PC-3 (cell line): Measurements from ENCODE around the gene GPC5. TPM values are rescaled to one million over a fixed set of nuclear protein-coding genes. Genes with fewer than 3 reads are reported as not detected.

Experiments used
- ATAC-seq: fragments of 200-7000 bp; cut with Tn5 transposase; 2 replicates; pipeline ENCODE4 v1.9.1; 2020; ENCODE audit warnings: mild to moderate bottlenecking, moderate library complexity
- BruUV-seq: library from RNA; stranded (reverse); fragments of 400-500 nt; replicated peaks from 2 replicates; lab custom pipeline; 2021; lab: Mats Ljungman, UMichigan
- CTCF ChIA-PET: fragments of 300-600 bp; sonication (Branson Sonifier 250); formaldehyde crosslinking; loops from one replicate; lab custom pipeline; 2022; ENCODE audit warnings: antibody characterized with exemption; lab: Charles Lee
- POLR2A ChIA-PET: fragments of 300-600 bp; sonication (Branson Sonifier 250); formaldehyde crosslinking; loops from one replicate; lab custom pipeline; 2022; ENCODE audit warnings: antibody characterized with exemption; ENCODE audit not compliant: unreplicated experiment; lab: Charles Lee
- DNase-seq: peaks from one replicate; pipeline ENCODE4 v3.0.0-alpha.2; 2015
- H2AFZ ChIP-seq: fragments of 300-600 bp; sonication (generic); 2 replicates; pipeline ENCODE4 v1.6.0; 2016; ENCODE audit warnings: antibody characterized with exemption, low read length
- H3F3A ChIP-seq: fragments of 300-600 bp; sonication (generic); one replicate; pipeline ENCODE4 v1.6.0; 2017; ENCODE audit warnings: antibody characterized with exemption, low read length, control low read depth, mild to moderate bottlenecking; ENCODE audit not compliant: unreplicated experiment
- H3K27ac ChIP-seq: fragments of 300-600 bp; sonication (generic); 2 replicates; pipeline ENCODE4 v1.5.1; 2016; ENCODE audit warnings: mild to moderate bottlenecking, low read length
- H3K27me3 ChIP-seq: fragments of 300-600 bp; sonication (generic); 2 replicates; pipeline ENCODE4 v1.6.1; 2016; ENCODE audit warnings: low read length, mixed read lengths
- H3K36me3 ChIP-seq: fragments of 300-600 bp; sonication (generic); 2 replicates; pipeline ENCODE4 v1.6.1; 2016; ENCODE audit warnings: low read depth, mixed run types, low read length, mixed read lengths
- H3K4me1 ChIP-seq: fragments of 300-600 bp; sonication (generic); 2 replicates; pipeline ENCODE4 v1.5.1; 2016; ENCODE audit warnings: low read length; ENCODE audit not compliant: insufficient read depth
- H3K4me2 ChIP-seq: fragments of 300-600 bp; sonication (generic); 2 replicates; pipeline ENCODE4 v1.6.0; 2016; ENCODE audit warnings: low read length
- H3K4me3 ChIP-seq: fragments of 300-600 bp; sonication (generic); 2 replicates; pipeline ENCODE4 v1.5.1; 2016; ENCODE audit warnings: mild to moderate bottlenecking, low read length, mixed read lengths
- H3K79me2 ChIP-seq: fragments of 300-600 bp; sonication (generic); 2 replicates; pipeline ENCODE4 v1.6.1; 2017; ENCODE audit warnings: low read length, mixed read lengths
- H3K9ac ChIP-seq: fragments of 300-600 bp; sonication (generic); 2 replicates; pipeline ENCODE4 v1.6.0; 2016; ENCODE audit warnings: mild to moderate bottlenecking, low read length
- H3K9me2 ChIP-seq: fragments of 300-600 bp; sonication (generic); replicated peaks from 2 replicates; pipeline ENCODE4 v1.6.1; 2016; ENCODE audit warnings: mixed run types, low read length, mixed read lengths
- H3K9me3 ChIP-seq: fragments of 300-600 bp; sonication (generic); 2 replicates; pipeline ENCODE4 v1.6.1; 2016; ENCODE audit warnings: low read length, mixed read lengths
- H4K20me1 ChIP-seq: fragments of 300-600 bp; sonication (generic); 2 replicates; pipeline ENCODE4 v1.6.1; 2016; ENCODE audit warnings: low read length, mixed read lengths
- CTCF ChIP-seq: fragments of 300-600 bp; sonication (generic); conservative IDR thresholded peaks from 2 replicates; pipeline ENCODE4 v1.5.1; 2017; ENCODE audit warnings: antibody characterized with exemption, low read depth, mild to moderate bottlenecking, low read length
- EZH2 ChIP-seq: fragments of 300-600 bp; sonication (generic); IDR thresholded peaks from one replicate; pipeline ENCODE4 v1.6.1; 2017; ENCODE audit warnings: antibody characterized with exemption, mild to moderate bottlenecking, low read length; ENCODE audit not compliant: unreplicated experiment
- EZH2phosphoT487 ChIP-seq: fragments of 300-600 bp; sonication (generic); IDR thresholded peaks from 2 replicates; pipeline ENCODE4 v1.6.1; 2018; ENCODE audit warnings: mild to moderate bottlenecking, antibody characterized with exemption, low read length, borderline replicate concordance
- intact Hi-C: fragments of 100-400 bp; cut with micrococcal nuclease; formaldehyde crosslinking; loops from 2 replicates; pipeline ENCODE4 v1.9.0; 2023
- total RNA-seq: library from RNA; depleted of rRNA; stranded (reverse); fragments of >200 nt; gene quantifications from 2 replicates; pipeline ENCODE4 v1.2.3, GENCODE V29; 2014

Gene GPC5
- total RNA-seq, 1 experiment from 2014 or later = not detected

DNA sequence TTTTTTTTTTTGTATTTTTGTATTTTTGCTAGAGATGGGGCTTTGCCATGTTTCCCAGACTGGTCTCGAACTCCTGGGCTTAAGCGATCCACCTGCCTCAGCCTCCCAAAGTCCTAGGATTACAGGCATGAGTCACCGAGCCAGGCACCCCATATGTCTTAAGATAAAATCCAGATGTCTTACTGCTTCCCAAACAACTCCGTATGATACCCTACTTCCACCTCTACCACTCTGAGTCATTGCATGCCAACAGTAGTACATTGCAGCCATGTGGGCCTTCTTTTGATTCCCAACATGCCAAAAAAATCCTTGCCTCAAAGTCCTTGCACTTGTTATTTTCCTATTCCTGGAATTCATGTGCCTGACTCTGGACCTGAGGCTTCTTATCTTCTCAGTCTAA lies 799.2 kb downstream of the GPC5 start:
- H3K27me3 ChIP-seq = no peaks in the 10 kb centered on the region
- TF ChIP-seq EZH2phosphoT487 = no peak
- no peak for TF ChIP-seq EZH2
- TF ChIP-seq CTCF = no peak
- H3K9me3 ChIP-seq = no peaks in the 10 kb centered on the region
- no peaks in the 10 kb centered on the region for H3K4me1 ChIP-seq
- H2AFZ ChIP-seq = no peak overlapping the region
- no peak overlapping the region for H3K9ac ChIP-seq
- no peaks in the 10 kb centered on the region for H4K20me1 ChIP-seq
- no TSS peak for BruUV-seq
- intact Hi-C loops = no loop called here
- H3K79me2 ChIP-seq = no peaks in the 10 kb centered on the region
- ATAC-seq (no peak), DNase-seq (no peak)
- ChIA-PET POLR2A (no interaction called here), CTCF (no interaction called here)
- H3K27ac ChIP-seq = no peak overlapping the region
- H3K4me2 ChIP-seq = no peak overlapping the region
- H3F3A ChIP-seq = no peaks in the 10 kb centered on the region
- no peaks in the 10 kb centered on the region for H3K36me3 ChIP-seq
- no peaks in the 10 kb centered on the region for H3K9me2 ChIP-seq
- no peak overlapping the region for H3K4me3 ChIP-seq

DNA sequence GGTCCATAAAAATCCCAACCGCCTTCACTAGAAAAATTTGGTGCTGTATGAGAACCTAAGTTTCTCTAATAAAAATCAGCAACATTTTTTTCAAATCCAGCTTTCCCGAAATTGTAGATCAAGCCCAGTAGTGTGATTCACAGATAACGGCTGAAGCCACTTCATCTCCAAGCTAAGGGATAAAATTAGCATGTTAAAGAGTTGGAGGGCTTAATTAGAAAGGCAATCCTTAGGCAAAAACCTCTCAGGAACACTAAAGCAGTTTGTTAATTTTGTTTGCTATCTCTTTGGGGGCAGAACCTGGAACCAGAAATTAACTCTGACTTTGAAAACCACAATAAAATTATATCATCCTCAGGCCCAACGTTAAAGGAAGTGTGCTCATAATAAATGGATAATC lies 820.2 kb downstream of the GPC5 start:
- Histone ChIP-seq H3F3A (no peaks in the 10 kb centered on the region), H4K20me1 (no peaks in the 10 kb centered on the region), H3K27me3 (no peaks in the 10 kb centered on the region), H3K9me2 (no peaks in the 10 kb centered on the region), H3K4me1 (no peaks in the 10 kb centered on the region), H3K4me3 (no peak overlapping the region), H3K9me3 (no peaks in the 10 kb centered on the region), H3K9ac (no peak overlapping the region), H3K79me2 (no peaks in the 10 kb centered on the region), H3K27ac (no peak overlapping the region), H3K4me2 (no peak overlapping the region), H2AFZ (no peak overlapping the region), H3K36me3 (no peaks in the 10 kb centered on the region)
- no TSS peak for BruUV-seq
- ATAC-seq (no peak), DNase-seq (no peak)
- TF ChIP-seq EZH2 = no peak
- TF ChIP-seq EZH2phosphoT487 = no peak
- TF ChIP-seq CTCF = no peak
- intact Hi-C loops = no loop called here
- ChIA-PET POLR2A (no interaction called here), CTCF (no interaction called here)

DNA sequence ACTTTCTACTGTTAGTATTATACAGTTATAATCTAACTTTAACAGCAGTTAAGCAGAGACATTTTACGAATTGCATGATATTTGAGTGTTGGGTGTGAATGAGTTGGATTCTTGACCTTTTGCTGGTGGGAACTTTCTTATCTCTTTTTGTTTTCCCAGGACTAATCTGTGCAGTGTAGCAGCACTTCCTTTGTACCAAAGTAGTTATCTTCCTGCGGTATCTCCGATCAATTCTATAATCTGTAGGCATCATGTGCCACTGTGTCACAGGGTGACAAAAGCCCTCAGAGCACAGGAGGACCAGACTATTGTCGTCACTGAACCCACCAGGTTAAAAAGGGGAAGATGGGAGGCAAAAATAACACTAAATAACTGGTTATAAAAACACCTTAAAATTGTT lies 823.5 kb downstream of the GPC5 start:
- H3K4me2 ChIP-seq = no peak overlapping the region
- ChIA-PET CTCF (no interaction called here), POLR2A (no interaction called here)
- intact Hi-C loops = no loop called here
- no peak for DNase-seq
- no peak for TF ChIP-seq EZH2phosphoT487
- TF ChIP-seq EZH2 = no peak
- H3K79me2 ChIP-seq = no peaks in the 10 kb centered on the region
- H3K36me3 ChIP-seq = no peaks in the 10 kb centered on the region
- no peaks in the 10 kb centered on the region for H3K4me1 ChIP-seq
- no TSS peak for BruUV-seq
- no peak overlapping the region for H3K9ac ChIP-seq
- H3K4me3 ChIP-seq = no peak overlapping the region
- H3F3A ChIP-seq = no peaks in the 10 kb centered on the region
- H3K27me3 ChIP-seq = no peaks in the 10 kb centered on the region
- no peak overlapping the region for H3K27ac ChIP-seq
- no peaks in the 10 kb centered on the region for H3K9me3 ChIP-seq
- no peak for ATAC-seq
- no peaks in the 10 kb centered on the region for H3K9me2 ChIP-seq
- no peak overlapping the region for H2AFZ ChIP-seq
- H4K20me1 ChIP-seq = no peaks in the 10 kb centered on the region
